ENCODE results near the gene GAS2L1. TPM values are rescaled to one million over a fixed set of nuclear protein-coding genes. Genes with fewer than 3 reads are reported as not detected.
"Not testable (repeated sequence)": the region's sequence is repeated elsewhere in the genome, so short reads cannot be mapped to it uniquely, and the experiment has no call there.

Gene GAS2L1
- total RNA-seq, 2 donors from 2014 or later, result 85.8 to 159 TPM

GRCh38 chr22:29351891-29352290, 45.4 kb downstream of the GAS2L1 start:
- no peak overlapping the region for H3K27ac ChIP-seq
- WGBS, result 93% methylated on average over 9 of the region's 9 CpGs
- H3K27me3 ChIP-seq (replicated peaks; ENCODE audit: insufficient read depth), result no peaks in the 10 kb centered on the region
- DNase-seq (ENCODE audit: low spot score), result no peak
- TF ChIP-seq POLR2A (IDR thresholded peaks at IDR 0.05), result no peak
- TF ChIP-seq, protein P1, sequence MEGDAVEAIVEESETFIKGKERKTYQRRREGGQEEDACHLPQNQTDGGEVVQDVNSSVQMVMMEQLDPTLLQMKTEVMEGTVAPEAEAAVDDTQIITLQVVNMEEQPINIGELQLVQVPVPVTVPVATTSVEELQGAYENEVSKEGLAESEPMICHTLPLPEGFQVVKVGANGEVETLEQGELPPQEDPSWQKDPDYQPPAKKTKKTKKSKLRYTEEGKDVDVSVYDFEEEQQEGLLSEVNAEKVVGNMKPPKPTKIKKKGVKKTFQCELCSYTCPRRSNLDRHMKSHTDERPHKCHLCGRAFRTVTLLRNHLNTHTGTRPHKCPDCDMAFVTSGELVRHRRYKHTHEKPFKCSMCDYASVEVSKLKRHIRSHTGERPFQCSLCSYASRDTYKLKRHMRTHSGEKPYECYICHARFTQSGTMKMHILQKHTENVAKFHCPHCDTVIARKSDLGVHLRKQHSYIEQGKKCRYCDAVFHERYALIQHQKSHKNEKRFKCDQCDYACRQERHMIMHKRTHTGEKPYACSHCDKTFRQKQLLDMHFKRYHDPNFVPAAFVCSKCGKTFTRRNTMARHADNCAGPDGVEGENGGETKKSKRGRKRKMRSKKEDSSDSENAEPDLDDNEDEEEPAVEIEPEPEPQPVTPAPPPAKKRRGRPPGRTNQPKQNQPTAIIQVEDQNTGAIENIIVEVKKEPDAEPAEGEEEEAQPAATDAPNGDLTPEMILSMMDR (IDR thresholded peaks at IDR 0.05), result no peak
- TF ChIP-seq POLR2AphosphoS5 (IDR thresholded peaks at IDR 0.05), result no peak
- intact Hi-C loops (cut with DNase I), result no loop called here
- H3K9me3 ChIP-seq, result no peaks in the 10 kb centered on the region
- H3K36me3 ChIP-seq, result peaks cover 19 to 30% of the 10 kb centered on the region in 2 donors
- H3K4me1 ChIP-seq (replicated peaks), result no peaks in the 10 kb centered on the region
- no peak overlapping the region for H3K4me3 ChIP-seq

GRCh38 chr22:29352778-29353177, 46.3 kb downstream of the GAS2L1 start:
- no peaks in the 10 kb centered on the region for H3K4me1 ChIP-seq (replicated peaks)
- 92% methylated on average over 9 of the region's 9 CpGs for WGBS

GRCh38 chr22:29353286-29353685, 46.8 kb downstream of the GAS2L1 start:
- H3K4me3 ChIP-seq, result no peak overlapping the region
- H3K9me3 ChIP-seq, result no peaks in the 10 kb centered on the region
- H3K36me3 ChIP-seq, result peaks cover 13 to 30% of the 10 kb centered on the region in 2 donors
- no peaks in the 10 kb centered on the region for H3K27me3 ChIP-seq (replicated peaks; ENCODE audit: insufficient read depth)
- 91% methylated on average over 11 of the region's 11 CpGs for WGBS
- no peak overlapping the region for H3K27ac ChIP-seq
- TF ChIP-seq, protein P1 (IDR thresholded peaks at IDR 0.05), result no peak
- no peak for TF ChIP-seq POLR2A (IDR thresholded peaks at IDR 0.05)
- no peak for TF ChIP-seq POLR2AphosphoS5 (IDR thresholded peaks at IDR 0.05)
- H3K4me1 ChIP-seq (replicated peaks), result no peaks in the 10 kb centered on the region
- intact Hi-C loops (cut with DNase I), result no loop called here
- no peak for DNase-seq (ENCODE audit: low spot score)

More at GRCh38 chr22:29352778-29353177, 46.3 kb downstream of the GAS2L1 start:
- Histone ChIP-seq H3K27ac (no peak overlapping the region), H3K36me3 (peaks cover 14 to 30% of the 10 kb centered on the region in 2 donors), H3K27me3 (replicated peaks; ENCODE audit: insufficient read depth) (no peaks in the 10 kb centered on the region), H3K4me3 (no peak overlapping the region), H3K9me3 (no peaks in the 10 kb centered on the region)
- TF ChIP-seq, protein P1 (IDR thresholded peaks at IDR 0.05), result no peak
- no peak for TF ChIP-seq POLR2A (IDR thresholded peaks at IDR 0.05)
- no peak for TF ChIP-seq POLR2AphosphoS5 (IDR thresholded peaks at IDR 0.05)
- intact Hi-C loops (cut with DNase I), result no loop called here
- DNase-seq (ENCODE audit: low spot score), result no peak

- WGBS, result 95% methylated on average over 8 of the region's 8 CpGs
- H3K36me3 ChIP-seq, result peaks cover 18 to 29% of the 10 kb centered on the region in 2 donors
- H3K4me1 ChIP-seq (replicated peaks), result no peaks in the 10 kb centered on the region
- no peak overlapping the region for H3K4me3 ChIP-seq
- DNase-seq (ENCODE audit: low spot score), result no peak
- intact Hi-C loops (cut with DNase I), result no loop called here
- no peaks in the 10 kb centered on the region for H3K9me3 ChIP-seq
- TF ChIP-seq, protein P1 (IDR thresholded peaks at IDR 0.05), result no peak
- TF ChIP-seq POLR2A (IDR thresholded peaks at IDR 0.05) (no peak), POLR2AphosphoS5 (IDR thresholded peaks at IDR 0.05) (no peak)
- H3K27me3 ChIP-seq (replicated peaks; ENCODE audit: insufficient read depth), result no peaks in the 10 kb centered on the region
- no peak overlapping the region for H3K27ac ChIP-seq
Observed at GRCh38 chr22:29353860-29354259, 47.4 kb downstream of the GAS2L1 start.

DNA sequence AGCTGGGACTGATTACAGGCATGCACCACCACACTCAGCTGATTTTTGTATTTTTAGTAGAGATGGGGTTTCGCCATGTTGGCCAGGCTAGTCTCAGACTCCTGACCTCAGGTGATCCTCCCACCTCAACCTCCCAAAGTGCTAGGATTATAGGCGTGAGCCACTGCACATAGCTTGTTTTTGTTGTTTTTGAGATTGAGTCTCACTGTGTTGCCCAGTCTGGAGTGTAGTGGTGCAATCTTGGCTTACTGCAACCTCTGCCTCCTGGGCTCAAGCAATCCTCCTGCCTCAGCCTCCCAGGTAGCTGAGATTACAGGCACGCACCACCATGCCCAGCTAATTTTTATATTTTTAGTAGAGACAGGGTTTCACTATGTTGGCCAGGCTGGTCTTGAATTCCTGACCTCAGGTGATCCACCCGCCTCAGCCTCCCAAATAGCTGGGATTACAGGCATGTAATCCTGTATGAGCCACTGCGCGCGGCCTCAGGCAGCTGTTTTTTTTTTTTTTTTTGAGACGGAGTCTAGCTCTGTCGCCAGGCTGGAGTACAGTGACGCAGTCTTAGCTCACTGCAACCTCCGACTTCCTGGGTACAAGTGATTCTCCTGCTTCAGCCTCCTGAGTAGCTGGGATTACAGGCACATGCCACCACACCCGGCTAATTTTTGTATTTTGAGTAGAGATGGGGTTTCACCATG, 50.9 kb downstream of the GAS2L1 start:
- H3K4me3 ChIP-seq; intact Hi-C loops (cut with DNase I); H3K9me3 ChIP-seq; H3K27ac ChIP-seq; DNase-seq (ENCODE audit: low spot score); H3K27me3 ChIP-seq (replicated peaks; ENCODE audit: insufficient read depth): not testable (repeated sequence)
- Histone ChIP-seq H3K4me1 (replicated peaks) (peaks cover 10% of the 10 kb centered on the region), H3K36me3 (peaks cover 14 to 15% of the 10 kb centered on the region in 2 donors)
- 95% methylated on average over 12 of the region's 12 CpGs for WGBS
